Subcutaneous abdominal adipose tissue (tissue), 5 donors: ENCODE results near the gene KCNJ3.

Source experiments
- H3K27ac ChIP-seq: one replicate; pipeline ENCODE4 v1.7.0; 2013; ENCODE audit warnings: low read depth, mild to moderate bottlenecking, inconsistent platforms, low read length, moderate library complexity
- H3K27me3 ChIP-seq, 5 donors: one replicate each; pipeline ENCODE4 v1.7.0; 2013; ENCODE audit warnings: low read length in 5 of 5, inconsistent platforms in 1 of 5; ENCODE audit not compliant: control insufficient read depth in 5 of 5, insufficient read depth in 4 of 5
- H3K36me3 ChIP-seq, 5 donors: one replicate each; pipeline ENCODE4 v1.7.0; 2013; ENCODE audit warnings: low read length in 5 of 5; ENCODE audit not compliant: control insufficient read depth in 5 of 5, insufficient read depth in 5 of 5
- H3K4me1 ChIP-seq, 5 donors: one replicate each; pipeline ENCODE4 v1.7.0; 2013; ENCODE audit warnings: low read length in 5 of 5, mild to moderate bottlenecking in 3 of 5, moderate library complexity in 1 of 5; ENCODE audit not compliant: control insufficient read depth in 5 of 5, insufficient read depth in 5 of 5
- H3K4me3 ChIP-seq, 5 donors: one replicate each; pipeline ENCODE4 v1.7.0; 2013; ENCODE audit warnings: low read length in 5 of 5, low read depth in 1 of 5
- H3K9ac ChIP-seq, 5 donors: one replicate each; pipeline ENCODE4 v1.7.0; 2013; ENCODE audit warnings: low read length in 5 of 5, mild to moderate bottlenecking in 4 of 5, moderate library complexity in 3 of 5
- H3K9me3 ChIP-seq, 5 donors: one replicate each; pipeline ENCODE4 v1.7.0; 2013; ENCODE audit warnings: low read length in 5 of 5; ENCODE audit not compliant: control insufficient read depth in 5 of 5
- donor health status: healthy.
- donor health status: healthy.
- donor health status: healthy.
- donor health status: healthy.
- donor health status: healthy.

The KCNJ3 gene

DNA sequence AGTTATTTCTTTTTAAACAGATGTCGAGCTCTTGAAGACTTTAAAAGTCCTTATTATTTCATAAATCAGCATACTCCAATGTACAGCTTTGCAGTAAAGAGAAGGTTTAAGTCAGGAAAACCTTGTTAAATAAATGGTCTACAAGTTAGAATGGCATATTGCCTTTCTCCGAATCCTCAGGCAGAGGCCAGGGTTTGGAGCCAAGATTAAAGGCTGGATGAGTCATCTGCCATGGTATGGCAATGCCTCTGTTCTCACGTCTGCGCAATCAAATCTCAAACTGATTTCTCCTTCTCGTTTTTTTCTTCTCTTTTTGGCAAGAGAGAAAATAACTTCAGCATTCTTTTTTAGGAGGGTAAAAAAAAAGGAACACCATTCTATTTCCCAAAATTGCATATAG lies 5.6 kb upstream of the KCNJ3 start:
- Histone ChIP-seq H3K36me3 (no peaks in the 10 kb centered on the region), H3K27ac (no peak overlapping the region), H3K4me1 (peaks cover 0 to 11% (median 9%) of the 10 kb centered on the region in 5 donors), H3K9ac (no peak overlapping the region), H3K4me3 (no peak overlapping the region), H3K27me3 (peaks cover 8 to 12% (median 12%) of the 10 kb centered on the region in 5 donors), H3K9me3 (no peaks in the 10 kb centered on the region)

DNA sequence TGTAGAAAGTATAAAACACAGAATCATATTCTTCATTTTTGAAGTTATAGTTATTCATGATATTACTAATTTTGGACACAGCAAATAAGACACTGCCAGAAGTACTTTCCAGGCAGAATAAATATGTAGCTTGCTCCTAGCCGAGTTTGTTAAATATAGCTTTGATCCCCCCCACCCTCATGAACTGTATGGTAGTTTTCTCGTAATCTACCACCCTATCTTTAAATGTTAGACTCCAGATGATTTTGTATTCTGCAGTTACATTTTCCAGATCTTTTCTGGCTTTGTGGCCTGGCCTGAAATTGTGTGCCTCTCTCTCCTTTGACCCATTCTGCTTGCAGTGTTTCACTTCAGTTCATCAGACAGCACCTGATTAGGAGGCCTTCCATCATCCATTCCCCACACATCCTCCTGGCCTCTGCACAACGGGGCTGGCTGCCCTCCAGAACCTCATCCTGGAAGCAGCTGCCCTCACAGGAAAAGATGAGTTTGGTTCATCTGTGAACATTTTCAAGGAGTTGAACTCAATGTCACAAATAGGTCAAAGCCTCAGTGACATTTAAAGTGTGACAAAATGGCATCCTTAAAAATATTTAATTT lies 4.7 kb upstream of the KCNJ3 start:
- Histone ChIP-seq H3K27ac (no peak overlapping the region), H3K9me3 (no peaks in the 10 kb centered on the region), H3K9ac (no peak overlapping the region), H3K36me3 (no peaks in the 10 kb centered on the region), H3K27me3 (peaks cover 11 to 15% (median 15%) of the 10 kb centered on the region in 5 donors), H3K4me3 (no peak overlapping the region), H3K4me1 (peaks cover 2 to 16% (median 12%) of the 10 kb centered on the region in 5 donors)

DNA sequence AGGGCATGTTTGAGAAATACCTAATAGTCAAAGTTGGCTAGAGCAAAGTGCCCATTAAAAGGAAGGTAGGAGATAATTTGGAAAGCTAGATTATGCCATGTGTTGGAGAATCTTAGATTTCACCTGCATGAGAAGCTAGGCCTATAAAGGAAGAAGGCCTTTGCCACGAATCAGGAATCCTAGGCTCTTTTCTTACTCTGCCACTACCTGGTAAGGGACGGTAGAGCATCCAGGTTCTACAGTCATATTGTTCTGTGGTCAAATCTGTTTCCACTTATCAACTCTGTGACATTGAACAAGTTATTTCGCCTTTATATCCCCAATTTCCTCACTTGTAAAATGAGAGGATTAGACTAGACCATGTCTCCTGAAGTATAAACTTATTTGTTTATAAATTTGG lies 3.6 kb upstream of the KCNJ3 start:
- Histone ChIP-seq H3K9me3 (no peaks in the 10 kb centered on the region), H3K27me3 (peaks cover 14 to 23% (median 21%) of the 10 kb centered on the region in 5 donors), H3K4me1 (peaks cover 3 to 20% (median 17%) of the 10 kb centered on the region in 5 donors), H3K9ac (no peak overlapping the region), H3K4me3 (no peak overlapping the region), H3K27ac (no peak overlapping the region), H3K36me3 (no peaks in the 10 kb centered on the region)

DNA sequence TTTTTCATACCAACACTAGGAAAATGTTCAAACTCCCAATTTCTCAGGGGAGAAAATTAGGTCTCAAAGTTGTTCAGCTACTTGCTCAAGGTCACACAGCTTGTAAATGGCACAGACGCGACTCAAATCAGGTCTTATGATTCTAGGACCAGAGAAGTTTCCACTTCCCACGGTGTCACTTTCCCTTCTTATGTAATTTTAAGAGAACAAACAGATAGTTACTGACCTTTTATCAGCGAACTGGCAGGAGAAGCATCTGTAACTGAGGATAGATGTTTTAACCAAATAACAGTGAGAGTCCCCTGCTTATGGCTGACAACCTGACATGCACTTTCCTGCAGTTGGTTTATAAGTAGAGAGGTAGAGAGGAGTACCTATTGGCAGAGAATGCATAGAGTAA lies 2.1 kb upstream of the KCNJ3 start:
- H3K4me3 ChIP-seq = no peak overlapping the region
- no peak overlapping the region for H3K27ac ChIP-seq
- H3K9ac ChIP-seq = no peak overlapping the region

DNA sequence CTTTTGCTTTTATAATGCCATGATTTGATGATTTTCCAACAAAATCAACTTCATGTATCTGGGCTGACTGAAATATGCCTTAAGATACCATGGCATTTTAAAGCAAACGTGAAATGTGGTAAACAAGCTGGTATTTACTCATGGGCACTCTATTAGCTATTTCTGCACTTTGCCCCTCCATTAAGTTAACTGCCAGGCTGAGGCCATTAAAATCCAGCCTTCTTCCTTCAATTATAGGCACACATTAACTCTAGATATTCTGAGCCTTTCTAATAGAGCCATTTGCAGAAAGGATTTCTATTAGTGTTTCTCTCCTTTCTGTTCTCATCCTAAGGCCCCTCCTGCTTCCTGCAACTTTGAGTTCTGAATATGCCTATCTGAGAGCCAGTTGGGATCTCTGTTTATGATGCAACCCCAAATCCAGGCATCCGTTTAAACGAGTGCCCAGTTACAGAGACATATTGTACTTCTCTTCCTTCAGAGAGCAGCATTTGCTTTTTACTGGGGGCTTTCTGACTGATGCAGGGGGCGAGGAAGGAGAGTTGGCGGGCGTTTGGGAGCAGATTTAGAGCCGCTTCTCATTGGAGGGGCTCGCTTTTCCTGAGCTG lies 1.6 kb upstream of the KCNJ3 start:
- no peaks in the 10 kb centered on the region for H3K9me3 ChIP-seq
- H3K36me3 ChIP-seq = no peaks in the 10 kb centered on the region
- H3K9ac ChIP-seq = no peak overlapping the region
- peaks cover 3 to 20% (median 17%) of the 10 kb centered on the region in 5 donors for H3K4me1 ChIP-seq
- H3K27me3 ChIP-seq = peaks cover 14 to 23% (median 21%) of the 10 kb centered on the region in 5 donors
- peak overlapping the region; percentile 19 to 57 (median 56) for H3K4me3 ChIP-seq
- no peak overlapping the region for H3K27ac ChIP-seq

More for the DNA sequence above, 2.1 kb upstream of the KCNJ3 start:
- Histone ChIP-seq H3K36me3 (no peaks in the 10 kb centered on the region), H3K4me1 (peaks cover 3 to 20% (median 17%) of the 10 kb centered on the region in 5 donors), H3K27me3 (peaks cover 14 to 23% (median 21%) of the 10 kb centered on the region in 5 donors), H3K9me3 (no peaks in the 10 kb centered on the region)

DNA sequence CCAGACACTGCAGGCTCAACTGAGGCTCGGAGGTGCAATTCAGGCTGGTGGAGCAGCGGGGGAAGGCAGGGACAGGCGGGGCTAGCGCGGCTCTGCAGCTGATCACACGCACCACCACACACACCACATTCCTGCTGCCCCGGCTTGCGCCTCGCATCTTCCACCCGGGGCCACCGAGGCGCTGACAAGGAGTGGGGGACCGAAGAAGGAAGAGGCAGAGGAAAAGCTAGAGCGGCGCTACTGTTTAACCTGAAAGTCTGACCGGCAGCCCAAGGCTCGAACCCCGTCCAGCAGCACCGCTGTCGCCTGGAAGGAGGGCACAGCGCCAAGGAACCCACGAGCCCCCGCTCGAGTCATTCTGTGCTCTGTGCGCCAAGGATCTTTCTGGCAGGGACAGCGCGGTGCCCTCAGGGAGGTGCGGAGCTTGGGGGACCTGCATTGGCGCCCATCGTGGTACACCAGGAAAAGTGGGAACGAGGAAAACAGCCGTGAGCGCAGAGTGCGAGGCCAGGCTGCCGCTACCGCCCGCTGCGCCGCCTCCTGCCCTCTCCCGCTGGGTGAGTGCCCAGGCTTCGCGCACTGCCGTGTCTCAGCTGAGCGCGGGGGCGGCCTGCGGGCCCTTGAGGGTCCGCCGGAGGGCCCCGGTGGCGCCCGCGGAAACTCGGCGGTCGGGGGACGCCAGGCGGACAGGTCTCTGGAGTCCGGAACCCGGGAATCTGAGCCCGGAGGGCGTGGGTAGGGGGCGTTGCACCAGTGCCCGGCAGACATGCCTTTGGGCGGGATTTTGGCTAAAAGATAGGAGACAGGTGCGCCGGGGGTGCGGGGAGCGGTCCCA lies 860 bp upstream of the KCNJ3 start:
- peak overlapping the region; percentile 19 to 57 (median 56) for H3K4me3 ChIP-seq
- no peaks in the 10 kb centered on the region for H3K9me3 ChIP-seq
- no peaks in the 10 kb centered on the region for H3K36me3 ChIP-seq
- peaks cover 14 to 23% (median 21%) of the 10 kb centered on the region in 5 donors for H3K27me3 ChIP-seq
- H3K4me1 ChIP-seq = peaks cover 3 to 20% (median 17%) of the 10 kb centered on the region in 5 donors
- no peak overlapping the region for H3K27ac ChIP-seq
- H3K9ac ChIP-seq = no peak overlapping the region

DNA sequence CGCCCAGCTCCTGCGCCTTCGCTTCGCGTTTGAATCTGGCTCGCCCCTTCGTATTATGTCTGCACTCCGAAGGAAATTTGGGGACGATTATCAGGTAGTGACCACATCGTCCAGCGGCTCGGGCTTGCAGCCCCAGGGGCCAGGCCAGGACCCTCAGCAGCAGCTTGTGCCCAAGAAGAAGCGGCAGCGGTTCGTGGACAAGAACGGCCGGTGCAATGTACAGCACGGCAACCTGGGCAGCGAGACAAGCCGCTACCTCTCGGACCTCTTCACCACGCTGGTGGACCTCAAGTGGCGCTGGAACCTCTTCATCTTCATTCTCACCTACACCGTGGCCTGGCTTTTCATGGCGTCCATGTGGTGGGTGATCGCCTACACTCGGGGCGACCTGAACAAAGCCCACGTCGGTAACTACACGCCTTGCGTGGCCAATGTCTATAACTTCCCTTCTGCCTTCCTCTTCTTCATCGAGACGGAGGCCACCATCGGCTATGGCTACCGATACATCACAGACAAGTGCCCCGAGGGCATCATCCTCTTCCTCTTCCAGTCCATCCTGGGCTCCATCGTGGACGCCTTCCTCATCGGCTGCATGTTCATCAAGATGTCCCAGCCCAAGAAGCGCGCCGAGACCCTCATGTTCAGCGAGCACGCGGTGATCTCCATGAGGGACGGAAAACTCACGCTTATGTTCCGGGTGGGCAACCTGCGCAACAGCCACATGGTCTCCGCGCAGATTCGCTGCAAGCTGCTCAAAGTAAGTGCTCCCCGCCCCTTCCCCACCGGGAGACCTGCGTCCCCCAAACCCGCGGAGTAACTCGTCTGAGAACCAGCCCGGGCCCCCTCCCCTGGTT lies 453 bp downstream of the KCNJ3 start:
- Histone ChIP-seq H3K36me3 (no peaks in the 10 kb centered on the region), H3K27ac (no peak overlapping the region), H3K4me1 (peaks cover 3 to 20% (median 17%) of the 10 kb centered on the region in 5 donors), H3K9ac (no peak overlapping the region), H3K9me3 (no peaks in the 10 kb centered on the region), H3K27me3 (peaks cover 14 to 23% (median 21%) of the 10 kb centered on the region in 5 donors), H3K4me3 (peak overlapping the region in 3 of 5 donors; percentile 17 to 30 (median 20))

DNA sequence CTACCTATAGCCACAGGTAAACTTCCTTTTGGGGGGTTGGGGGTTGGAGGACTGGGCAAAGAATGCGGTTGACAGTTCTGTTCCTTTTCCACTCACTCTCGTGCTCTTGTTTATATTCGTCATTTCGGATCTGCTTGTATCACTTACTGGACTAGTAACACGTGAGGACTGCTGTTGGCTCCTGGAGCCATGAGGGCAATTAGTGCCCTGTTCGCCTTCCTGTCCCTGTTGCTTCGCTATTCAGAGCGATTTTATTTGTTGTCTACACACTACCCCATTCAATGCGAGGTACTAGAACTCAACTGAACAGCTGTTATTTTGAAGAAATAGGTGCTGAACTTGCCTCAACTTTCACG lies 1.1 kb downstream of the KCNJ3 start:
- Histone ChIP-seq H3K9me3 (no peaks in the 10 kb centered on the region), H3K27me3 (peaks cover 14 to 23% (median 21%) of the 10 kb centered on the region in 5 donors), H3K4me1 (peaks cover 3 to 20% (median 17%) of the 10 kb centered on the region in 5 donors), H3K4me3 (no peak overlapping the region), H3K27ac (no peak overlapping the region), H3K36me3 (no peaks in the 10 kb centered on the region), H3K9ac (no peak overlapping the region)

DNA sequence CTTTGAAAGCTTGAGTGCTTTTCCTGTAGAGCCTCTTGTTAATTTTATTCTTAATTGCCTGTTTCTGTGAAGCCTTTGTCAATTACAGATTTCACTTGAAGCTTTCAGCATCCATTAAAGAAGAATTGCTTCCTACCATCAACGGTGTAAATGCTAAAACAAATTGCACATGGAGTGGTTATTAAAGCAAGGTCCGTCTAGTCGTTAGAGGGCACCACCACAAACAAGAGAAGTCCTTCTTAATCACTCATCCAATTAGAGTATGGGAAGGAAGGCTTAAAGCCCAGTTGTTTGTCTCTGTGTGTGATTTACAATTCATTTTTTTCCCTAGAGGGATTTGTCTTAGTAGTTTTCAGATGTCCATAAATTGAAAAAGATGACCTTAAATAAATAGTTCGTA lies 1.6 kb downstream of the KCNJ3 start:
- Histone ChIP-seq H3K27ac (no peak overlapping the region), H3K4me3 (no peak overlapping the region), H3K9me3 (no peaks in the 10 kb centered on the region), H3K9ac (no peak overlapping the region), H3K27me3 (peaks cover 14 to 23% (median 21%) of the 10 kb centered on the region in 5 donors), H3K36me3 (no peaks in the 10 kb centered on the region), H3K4me1 (peaks cover 3 to 20% (median 17%) of the 10 kb centered on the region in 5 donors)
